Measurements from ENCODE around the gene ZNF212. TPM values are rescaled to one million over a fixed set of nuclear protein-coding genes. Genes with fewer than 3 reads are reported as not detected.
A peak's percentile ranks its signal among the peaks of the same experiment; 100 is the strongest.

Gene ZNF212
- total and polyA plus RNA-seq, 9 of the 15 experiments (the other 6 are each of a cell fraction or from before 2014, with no cell fraction given) = 1.8 to 21.4 (median 7.2) TPM

DNA sequence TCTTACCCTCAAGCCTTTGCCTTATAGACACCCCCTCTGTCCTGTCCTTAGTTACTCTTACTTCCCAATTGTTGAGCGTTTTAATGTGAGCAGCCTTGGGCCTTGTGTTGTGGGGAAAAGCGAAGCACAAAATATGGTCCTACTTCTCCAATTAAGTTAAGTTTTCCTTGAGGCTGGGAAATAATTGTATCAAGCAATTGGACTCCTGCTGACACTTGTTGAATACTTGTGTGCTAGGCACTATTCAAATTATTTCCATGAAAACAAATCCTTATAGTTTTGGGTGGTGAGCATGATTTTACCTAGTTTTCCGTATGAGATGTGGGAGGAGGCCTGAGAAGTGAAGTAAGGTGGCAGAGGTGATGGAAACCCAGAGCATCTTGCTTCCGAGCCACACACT, 17.1 kb downstream of the ZNF212 start:
- no TSS peak for BruUV-seq (replicated peaks)
- peak; percentile 31; the same call in 1 of the 2 replicates for TF ChIP-seq ZFX (CRISPR knock-in tag; IDR thresholded peaks at IDR 0.05)
- no peak for TF ChIP-seq CBFA2T3 (IDR thresholded peaks at IDR 0.05)
- TF ChIP-seq ZC3H8 (IDR thresholded peaks at IDR 0.05) = no peak
- no peak for TF ChIP-seq TCF7 (IDR thresholded peaks at IDR 0.05; ENCODE audit: borderline replicate concordance)
- intact Hi-C loops (cut with micrococcal nuclease) = no loop called here
- Histone ChIP-seq H2AFZ (ENCODE audit: low read depth, low read length) (no peak overlapping the region), H3K36me3 (ENCODE audit: control insufficient read depth, insufficient read depth, low read length) (peaks cover 39% of the 10 kb centered on the region), H3K27ac (ENCODE audit: extremely low read depth, low read depth, low read length) (no peak overlapping the region), H3K27me3 (ENCODE audit: control insufficient read depth in 2 of 2, insufficient read depth in 2 of 2, low read length in 2 of 2) (no peaks in the 10 kb centered on the region), H3K9me3 (replicated peaks; ENCODE audit: control insufficient read depth, insufficient read depth, low read depth, low read length) (no peaks in the 10 kb centered on the region), H3K4me1 (replicated peaks in 1 of 2; ENCODE audit: control insufficient read depth in 2 of 2, insufficient read depth in 2 of 2, low read length in 2 of 2) (peaks cover 3% of the 10 kb centered on the region in 2 experiments; a peak in 2 of 5 replicates), H3K4me2 (ENCODE audit: insufficient read depth, low read length) (no peak overlapping the region), H3K9ac (ENCODE audit: insufficient read depth in 1 of 2, low read depth in 2 of 2, low read length in 2 of 2) (peak overlapping the region in 1 of 2 experiments; percentile 60; a peak in 1 of 4 replicates), H3K9me1 (ENCODE audit: control insufficient read depth, insufficient read depth, low read length) (no peaks in the 10 kb centered on the region), H3K79me2 (ENCODE audit: control insufficient read depth, insufficient read depth, low read length) (no peaks in the 10 kb centered on the region), H4K20me1 (replicated peaks; ENCODE audit: control insufficient read depth, insufficient read depth, low read length) (no peaks in the 10 kb centered on the region), H3K4me3 (no peak overlapping the region)
- in situ Hi-C loops (cut with MboI) = no loop called here
- ATAC-seq = no peak
- FAIRE-seq = no peak
- 62% methylated on average over 4 of the region's 4 CpGs for WGBS (ENCODE audit: insufficient coverage, low coverage, missing lambda C conversion rate)
- ChIA-PET POLR2A (interaction anchor here (0.6 to 1.3 kb wide), 2 partner anchors 23 to 218 kb away, joined by 3 read pairs; no protein-coding TSS in a partner anchor), CTCF (ENCODE audit: low intra/inter-chr PET ratio) (no interaction called here)
- DNase-seq (ENCODE audit: extremely low read depth in 1 of 4, low spot score in 3 of 4) = no peak

DNA sequence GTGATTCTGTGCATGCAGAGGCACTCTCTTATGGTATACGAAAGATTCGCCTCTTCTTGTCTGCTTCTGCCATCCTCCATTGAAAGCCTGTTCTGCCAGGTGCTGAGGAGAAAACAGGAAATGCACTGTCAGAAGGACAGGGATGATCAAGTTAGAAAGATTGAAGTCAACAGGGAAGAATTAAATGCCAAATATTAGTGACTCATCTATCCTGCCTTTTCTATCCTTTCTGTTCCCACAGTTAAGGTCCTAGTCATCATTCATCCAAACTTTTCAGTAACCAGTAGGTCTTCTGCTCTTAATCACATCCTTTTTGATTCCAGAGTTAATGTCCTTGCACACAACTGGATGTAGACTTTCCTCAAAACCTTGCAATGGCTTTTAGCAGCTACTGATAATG, 17.7 kb downstream of the ZNF212 start:
- H2AFZ ChIP-seq (ENCODE audit: low read depth, low read length) = no peak overlapping the region
- ChIA-PET CTCF (ENCODE audit: low intra/inter-chr PET ratio) (no interaction called here), POLR2A (interaction anchor here (0.7 to 1.3 kb wide), 2 partner anchors 24 to 238 kb away, joined by 3 read pairs; no protein-coding TSS in a partner anchor)
- H3K36me3 ChIP-seq (ENCODE audit: control insufficient read depth, insufficient read depth, low read length) = peaks cover 33% of the 10 kb centered on the region; the same call in 2 of the 3 replicates
- H3K9ac ChIP-seq (ENCODE audit: insufficient read depth in 1 of 2, low read depth in 2 of 2, low read length in 2 of 2) = no peak overlapping the region
- BruUV-seq (replicated peaks) = no TSS peak
- peaks cover 3 to 9% of the 10 kb centered on the region in 2 experiments; a peak in 2 of 5 replicates for H3K4me1 ChIP-seq (replicated peaks in 1 of 2; ENCODE audit: control insufficient read depth in 2 of 2, insufficient read depth in 2 of 2, low read length in 2 of 2)
- intact Hi-C loops (cut with micrococcal nuclease) (no loop called here), in situ Hi-C loops (cut with MboI) (no loop called here)
- H3K9me1 ChIP-seq (ENCODE audit: control insufficient read depth, insufficient read depth, low read length) = no peaks in the 10 kb centered on the region
- ATAC-seq = no peak
- no peaks in the 10 kb centered on the region for H4K20me1 ChIP-seq (replicated peaks; ENCODE audit: control insufficient read depth, insufficient read depth, low read length)
- DNase-seq (ENCODE audit: extremely low read depth in 1 of 4, low spot score in 3 of 4) = no peak
- FAIRE-seq = no peak
- no peaks in the 10 kb centered on the region for H3K79me2 ChIP-seq (ENCODE audit: control insufficient read depth, insufficient read depth, low read length)
- 53% methylated on average over 2 of the region's 2 CpGs for WGBS (ENCODE audit: insufficient coverage, low coverage, missing lambda C conversion rate)
- no peak overlapping the region for H3K4me2 ChIP-seq (ENCODE audit: insufficient read depth, low read length)
- H3K27me3 ChIP-seq (ENCODE audit: control insufficient read depth in 2 of 2, insufficient read depth in 2 of 2, low read length in 2 of 2) = no peaks in the 10 kb centered on the region
- no peaks in the 10 kb centered on the region for H3K9me3 ChIP-seq (replicated peaks; ENCODE audit: control insufficient read depth, insufficient read depth, low read depth, low read length)
- H3K4me3 ChIP-seq = no peak overlapping the region
- H3K27ac ChIP-seq (ENCODE audit: extremely low read depth, low read depth, low read length) = no peak overlapping the region
- TF ChIP-seq ILK (tag; IDR thresholded peaks at IDR 0.05; ENCODE audit: borderline replicate concordance, low read depth) (no peak), RAD21 (CRISPR knock-in tag; conservative IDR thresholded peaks at IDR 0.05 in 1 of 2, IDR thresholded peaks at IDR 0.05 in 1 of 2) (no peak), ESRRB (CRISPR knock-in tag; IDR thresholded peaks at IDR 0.05; ENCODE audit: borderline replicate concordance) (no peak), L3MBTL2 (IDR thresholded peaks at IDR 0.05) (no peak), SNIP1 (IDR thresholded peaks at IDR 0.05; ENCODE audit: low read depth) (no peak)
- TF ChIP-seq, protein P1, sequence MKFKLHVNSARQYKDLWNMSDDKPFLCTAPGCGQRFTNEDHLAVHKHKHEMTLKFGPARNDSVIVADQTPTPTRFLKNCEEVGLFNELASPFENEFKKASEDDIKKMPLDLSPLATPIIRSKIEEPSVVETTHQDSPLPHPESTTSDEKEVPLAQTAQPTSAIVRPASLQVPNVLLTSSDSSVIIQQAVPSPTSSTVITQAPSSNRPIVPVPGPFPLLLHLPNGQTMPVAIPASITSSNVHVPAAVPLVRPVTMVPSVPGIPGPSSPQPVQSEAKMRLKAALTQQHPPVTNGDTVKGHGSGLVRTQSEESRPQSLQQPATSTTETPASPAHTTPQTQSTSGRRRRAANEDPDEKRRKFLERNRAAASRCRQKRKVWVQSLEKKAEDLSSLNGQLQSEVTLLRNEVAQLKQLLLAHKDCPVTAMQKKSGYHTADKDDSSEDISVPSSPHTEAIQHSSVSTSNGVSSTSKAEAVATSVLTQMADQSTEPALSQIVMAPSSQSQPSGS (CRISPR knock-in tag; IDR thresholded peaks at IDR 0.05) = no peak
- TF ChIP-seq, protein P2, sequence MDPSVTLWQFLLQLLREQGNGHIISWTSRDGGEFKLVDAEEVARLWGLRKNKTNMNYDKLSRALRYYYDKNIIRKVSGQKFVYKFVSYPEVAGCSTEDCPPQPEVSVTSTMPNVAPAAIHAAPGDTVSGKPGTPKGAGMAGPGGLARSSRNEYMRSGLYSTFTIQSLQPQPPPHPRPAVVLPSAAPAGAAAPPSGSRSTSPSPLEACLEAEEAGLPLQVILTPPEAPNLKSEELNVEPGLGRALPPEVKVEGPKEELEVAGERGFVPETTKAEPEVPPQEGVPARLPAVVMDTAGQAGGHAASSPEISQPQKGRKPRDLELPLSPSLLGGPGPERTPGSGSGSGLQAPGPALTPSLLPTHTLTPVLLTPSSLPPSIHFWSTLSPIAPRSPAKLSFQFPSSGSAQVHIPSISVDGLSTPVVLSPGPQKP (CRISPR knock-in tag; IDR thresholded peaks at IDR 0.05) = no peak

Measured in K562 (cell line).